GM18870 (cell line): ENCODE measurements around the gene UNC45A.
A peak's percentile ranks its signal among the peaks of the same experiment; 100 is the strongest.
"Not testable (repeated sequence)": the region's sequence is repeated elsewhere in the genome, so short reads cannot be mapped to it uniquely, and the experiment has no call there.

ENCODE experiments used
- ATAC-seq: cut with Tn5 transposase; IDR thresholded peaks from one replicate; pipeline ENCODE4 v1.9.1; 2021; ENCODE audit warnings: moderate library complexity; ENCODE audit not compliant: unreplicated experiment

The UNC45A gene

DNA sequence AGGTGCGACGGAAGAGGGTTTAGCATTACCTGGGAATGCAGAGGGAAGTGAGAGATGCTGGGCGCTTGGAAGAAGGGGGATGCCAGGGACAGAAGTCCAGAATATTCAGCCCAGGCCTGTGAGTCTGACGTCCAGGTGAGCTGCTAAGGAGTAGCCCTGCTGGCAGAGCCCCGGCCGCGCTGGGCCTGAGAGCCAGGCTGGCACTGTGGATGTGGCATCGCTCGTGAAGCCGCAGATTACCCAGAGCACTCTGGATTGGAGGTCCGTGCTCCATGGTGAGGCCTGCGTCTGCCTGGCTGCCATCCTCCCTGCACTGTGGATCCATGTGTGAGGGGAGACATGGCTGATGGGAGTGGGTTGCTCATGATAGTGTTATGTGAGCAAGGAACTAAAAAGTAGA, 17.5 kb upstream of the UNC45A start:
- ATAC-seq: no peak

DNA sequence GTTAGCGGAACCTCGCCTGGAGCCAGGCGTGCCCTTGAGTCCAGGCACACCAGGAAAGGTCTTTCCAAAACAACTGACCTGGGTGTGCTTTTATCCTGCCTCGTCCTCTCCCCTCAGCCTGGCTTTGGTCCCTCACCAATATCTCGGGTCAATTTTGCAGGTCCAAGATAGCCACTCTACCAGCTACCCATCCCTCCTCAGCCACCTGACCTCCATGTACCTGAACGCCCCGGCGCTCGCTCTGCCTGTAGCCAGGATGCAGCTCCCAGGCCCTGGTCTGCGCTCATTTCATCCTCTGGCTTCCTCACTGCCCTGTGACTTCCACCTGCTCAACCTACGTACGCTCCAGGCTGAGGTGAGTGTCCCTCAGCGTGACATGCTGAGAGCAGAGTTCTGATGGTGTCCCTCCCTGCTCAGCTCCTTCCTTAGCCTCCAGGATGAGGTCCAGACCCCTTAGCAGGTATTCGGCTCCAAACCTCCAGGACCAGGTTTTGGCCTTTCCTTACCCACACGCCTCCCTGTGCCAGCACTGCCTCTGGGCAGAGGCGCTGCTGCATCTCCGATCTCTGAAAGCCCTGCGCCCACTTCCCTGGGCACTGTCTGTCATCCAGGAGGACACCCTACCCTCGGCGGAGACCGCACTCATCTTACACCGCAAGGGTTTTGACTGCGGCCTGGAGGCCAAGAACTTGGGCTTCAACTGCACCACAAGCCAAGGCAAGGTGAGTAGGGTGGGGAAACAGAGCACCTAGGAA, 16.9 kb upstream of the UNC45A start:
- no peak for ATAC-seq

GRCh38 chr15:90918835-90919234, 16.2 kb upstream of the UNC45A start:
- no peak for ATAC-seq

DNA sequence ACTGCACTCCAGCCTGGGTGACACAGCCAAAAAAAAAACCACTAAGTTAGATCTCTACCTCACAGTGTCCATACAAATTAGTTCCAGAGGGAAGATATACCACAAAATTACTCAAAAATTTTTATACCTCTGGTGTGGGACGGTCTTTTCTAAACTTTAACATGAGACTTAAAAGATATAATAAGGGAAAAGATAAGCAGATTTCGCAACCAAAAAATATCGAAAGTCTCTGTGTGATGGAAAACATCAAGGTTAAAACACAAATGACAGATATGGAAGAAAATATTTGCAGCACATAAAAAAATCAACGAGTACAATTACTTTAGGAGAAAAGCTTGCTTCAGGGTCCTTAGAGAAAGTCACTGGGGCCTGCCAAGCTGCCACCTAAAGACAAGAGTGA, 13.2 kb upstream of the UNC45A start:
- ATAC-seq: no peak

- peak; percentile 80 for ATAC-seq
These were observed 12.3 kb upstream of the UNC45A start for GRCh38 chr15:90922712-90923322.

- ATAC-seq: peak; percentile 73
These were observed 10.7 kb upstream of the UNC45A start for GRCh38 chr15:90924375-90924774.

DNA sequence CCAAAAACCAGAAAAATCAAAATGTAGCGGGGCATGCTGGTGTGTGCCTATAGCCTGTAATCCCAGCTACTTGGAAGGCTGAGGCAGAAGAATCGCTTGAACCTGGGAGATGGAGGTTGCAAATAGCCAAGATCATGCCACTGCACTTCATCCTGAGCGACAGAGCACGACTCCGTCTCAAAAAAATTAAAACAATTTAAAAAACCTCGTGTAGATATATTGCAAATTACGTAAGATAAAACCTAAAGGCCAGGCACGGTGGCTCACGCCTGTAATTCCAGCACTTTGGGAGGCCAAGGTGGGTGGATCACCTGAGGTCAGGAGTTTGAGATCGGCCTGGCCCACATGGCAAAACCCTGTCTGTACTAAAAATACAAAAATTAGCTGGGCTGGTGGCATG, 8.3 kb upstream of the UNC45A start:
- not testable (repeated sequence) for ATAC-seq

GRCh38 chr15:90928106-90928505, 7.0 kb upstream of the UNC45A start:
- not testable (repeated sequence) for ATAC-seq

GRCh38 chr15:90929246-90930019, 5.7 kb upstream of the UNC45A start:
- no peak for ATAC-seq

- ATAC-seq: no peak
These were observed 4.1 kb upstream of the UNC45A start for GRCh38 chr15:90930861-90931574.

- ATAC-seq: no peak
These were observed 3.6 kb upstream of the UNC45A start for GRCh38 chr15:90931575-90931827.

- peak; percentile 55 for ATAC-seq
These were observed 3.0 kb upstream of the UNC45A start, which contains the start of gene HDDC3 for GRCh38 chr15:90931828-90932659. Gene HDDC3, minus strand, starts transcription at chr15:90932549. Its CDS starts 9 bp downstream, at chr15:90932540.

DNA sequence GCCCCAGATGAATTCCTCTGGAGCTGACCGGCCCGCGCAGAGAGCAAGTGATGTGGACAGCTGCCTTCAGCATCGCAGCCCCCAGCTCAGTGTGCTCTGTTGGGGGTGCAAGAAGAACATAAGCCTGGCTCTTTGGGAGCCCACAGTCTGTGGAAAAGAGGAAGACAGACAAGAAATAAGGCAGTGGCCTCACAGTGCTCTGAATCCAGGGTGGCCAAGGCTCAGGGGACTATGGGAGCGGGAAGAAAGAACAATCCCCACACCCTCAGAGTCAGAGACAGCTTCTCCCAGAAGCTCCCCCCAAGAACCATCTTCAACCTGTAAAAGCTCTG, 2.5 kb upstream of the UNC45A start:
- ATAC-seq: no peak

DNA sequence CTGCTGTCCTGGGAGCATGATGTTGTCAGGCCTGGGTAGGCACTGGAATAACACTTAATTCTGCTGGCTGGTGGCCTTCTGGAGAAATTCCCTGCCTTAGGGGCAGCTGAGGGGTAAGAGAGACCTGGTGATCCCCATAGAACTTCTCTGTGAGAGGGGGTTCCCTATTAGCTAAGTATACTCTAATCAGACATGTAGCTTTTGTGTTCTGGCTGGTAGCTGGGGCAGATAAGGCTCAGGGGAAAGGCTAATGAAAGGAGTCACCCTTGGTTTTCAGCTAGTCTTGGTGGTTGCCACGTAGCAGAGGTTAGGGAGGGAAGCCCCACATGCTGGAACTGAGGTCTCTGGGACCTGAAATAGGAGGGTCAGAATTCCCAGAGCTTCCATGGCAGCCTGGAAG, 1.8 kb upstream of the UNC45A start:
- no peak for ATAC-seq

- ATAC-seq: no peak
These were observed 683 bp upstream of the UNC45A start for GRCh38 chr15:90934256-90934948.

DNA sequence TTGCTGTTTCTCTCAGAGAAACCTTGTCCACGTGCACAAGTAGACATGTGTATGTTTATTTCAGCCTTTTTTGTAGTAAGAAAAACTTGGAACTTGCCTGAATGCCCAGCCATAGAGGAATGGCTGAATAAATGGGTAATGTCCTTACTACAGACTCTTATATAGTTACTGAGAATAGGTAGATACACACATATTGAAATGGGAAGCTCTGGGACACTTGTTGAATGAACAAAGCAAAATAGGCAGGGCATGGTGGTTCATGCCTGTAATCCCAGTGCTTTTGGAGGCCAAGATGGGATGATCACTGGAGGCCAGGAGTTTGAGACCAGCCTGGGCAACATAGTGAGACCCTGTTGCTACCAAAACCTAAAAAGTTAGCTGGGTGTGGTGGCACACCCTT, 1.7 kb downstream of the UNC45A start:
- no peak for ATAC-seq

GRCh38 chr15:90938261-90938660, 3.2 kb downstream of the UNC45A start:
- no peak for ATAC-seq

- ATAC-seq: no peak
These were observed 4.7 kb downstream of the UNC45A start for GRCh38 chr15:90939756-90940155.

- ATAC-seq: no peak
These were observed 6.0 kb downstream of the UNC45A start for GRCh38 chr15:90941038-90941437.
